GM12878 (cell line): ENCODE measurements around the gene CREB5. TPM values are rescaled to one million over a fixed set of nuclear protein-coding genes. Genes with fewer than 3 reads are reported as not detected.

ENCODE experiments used
- ATAC-seq: fragments of 200-7000 bp; cut with Tn5 transposase; 3 replicates; pipeline ENCODE4 v1.9.1; 2020; ENCODE audit warnings: mild to moderate bottlenecking, moderate library complexity
- BruUV-seq: library from RNA; stranded (reverse); fragments of 400-500 nt; replicated peaks from 2 replicates; lab custom pipeline; 2021; lab: Mats Ljungman, UMichigan
- CTCF ChIA-PET: fragments of 300-600 bp; sonication (Branson Sonifier 250); formaldehyde crosslinking; extraction: SDS; loops from one replicate; lab custom pipeline; 2021; ENCODE audit warnings: inconsistent platforms; lab: Yijun Ruan, JAX
- POLR2A ChIA-PET: fragments of 350-600 bp; formaldehyde crosslinking; extraction: SDS; loops from one replicate; lab custom pipeline; 2021; ENCODE audit warnings: inconsistent platforms; lab: Charles Lee
- RAD21 ChIA-PET: fragments of 300-600 bp; sonication (Branson Sonifier 250); formaldehyde crosslinking; loops from one replicate; lab custom pipeline; 2023; ENCODE audit warnings: antibody characterized with exemption; ENCODE audit not compliant: unreplicated experiment; lab: Charles Lee
- SMC1A ChIA-PET: fragments of 300-600 bp; sonication (Branson Sonifier 250); formaldehyde crosslinking; loops from one replicate; lab custom pipeline; 2023; ENCODE audit not compliant: unreplicated experiment, uncharacterized antibody; lab: Charles Lee
- DNase-seq: peaks from one replicate; pipeline ENCODE4 v3.0.0-alpha.2; 2011; ENCODE audit warnings: low read depth, low spot score
- FAIRE-seq: peaks from 3 replicates; lab custom pipeline; 2011; peaks lifted over from hg19 to GRCh38; lab: Jason Lieb, UNC
- H2AFZ ChIP-seq: 2 replicates; pipeline ENCODE4 v1.6.0; 2011; ENCODE audit warnings: low read depth, low read length, control low read depth; ENCODE audit not compliant: control insufficient read depth
- H3K27ac ChIP-seq: 2 replicates; pipeline ENCODE4 v1.5.1; 2011; ENCODE audit warnings: control low read depth; ENCODE audit not compliant: control insufficient read depth, insufficient read depth
- H3K27me3 ChIP-seq, 2 experiments: replicated peaks in 1 of 2; 2 replicates each; pipeline versions ENCODE4 v1.6.0 to v1.6.1; 2011; ENCODE audit warnings: low read length in 1 of 2; ENCODE audit not compliant: control insufficient read depth in 2 of 2, insufficient read depth in 2 of 2
- H3K36me3 ChIP-seq, 2 experiments: 2 replicates each; pipeline ENCODE4 v1.5.1; 2011; ENCODE audit warnings: low read length in 1 of 2; ENCODE audit not compliant: control insufficient read depth in 2 of 2, insufficient read depth in 2 of 2
- H3K4me1 ChIP-seq: 2 replicates; pipeline ENCODE4 v1.6.1; 2011; ENCODE audit warnings: mild to moderate bottlenecking, low read length, moderate library complexity, mixed read lengths; ENCODE audit not compliant: control insufficient read depth, insufficient read depth
- H3K4me2 ChIP-seq: 2 replicates; pipeline ENCODE4 v1.6.0; 2011; ENCODE audit warnings: control low read depth; ENCODE audit not compliant: control insufficient read depth, insufficient read depth
- H3K4me3 ChIP-seq: fragments of 200-600 bp; sonication (generic); 2 replicates; pipeline ENCODE4 v1.5.1; 2016
- H3K79me2 ChIP-seq: 2 replicates; pipeline ENCODE4 v1.6.0; 2011; ENCODE audit warnings: low read length; ENCODE audit not compliant: control insufficient read depth, insufficient read depth
- H3K9ac ChIP-seq: 2 replicates; pipeline ENCODE4 v1.8.0; 2011; ENCODE audit warnings: low read length, control low read depth, mixed read lengths; ENCODE audit not compliant: control insufficient read depth, insufficient read depth
- H3K9me3 ChIP-seq: replicated peaks from 3 replicates; pipeline ENCODE4 v1.5.1; 2011; ENCODE audit warnings: mild to moderate bottlenecking, low read length; ENCODE audit not compliant: control insufficient read depth, insufficient read depth
- H4K20me1 ChIP-seq: 2 replicates; pipeline ENCODE4 v1.6.0; 2011; ENCODE audit not compliant: control insufficient read depth, insufficient read depth
- BCL3 ChIP-seq: IDR thresholded peaks from 2 replicates; pipeline ENCODE4 v1.6.1; 2011; ENCODE audit warnings: borderline replicate concordance, low read depth, mild to moderate bottlenecking, moderate library complexity, low read length; ENCODE audit not compliant: insufficient read depth, poor library complexity, severe bottlenecking
- CHD1 ChIP-seq: IDR thresholded peaks from 2 replicates; pipeline ENCODE4 v1.6.1; 2012; ENCODE audit warnings: low read depth, low read length, improper control_type of control experiment
- E4F1 ChIP-seq: fragments of 450-650 bp; IDR thresholded peaks from 2 replicates; pipeline ENCODE4 v1.6.1; 2018; ENCODE audit warnings: borderline replicate concordance, mild to moderate bottlenecking; ENCODE audit not compliant: partially characterized antibody
- LARP7 ChIP-seq: fragments of 450-650 bp; IDR thresholded peaks from 2 replicates; pipeline ENCODE4 v1.6.1; 2017; ENCODE audit warnings: mild to moderate bottlenecking
- MTA3 ChIP-seq: IDR thresholded peaks from 2 replicates; pipeline ENCODE4 v1.6.1; 2012; ENCODE audit warnings: low read length, inconsistent platforms, borderline replicate concordance
- NFXL1 ChIP-seq: fragments of 450-650 bp; IDR thresholded peaks from 2 replicates; pipeline ENCODE4 v1.6.1; 2017; ENCODE audit warnings: antibody characterized with exemption, mild to moderate bottlenecking, borderline replicate concordance
- POLR2AphosphoS5 ChIP-seq: IDR thresholded peaks from 2 replicates; pipeline ENCODE4 v1.6.1; 2011; ENCODE audit warnings: mild to moderate bottlenecking, low read length, inconsistent platforms
- RELB ChIP-seq: fragments of 450-650 bp; IDR thresholded peaks from 2 replicates; pipeline ENCODE4 v1.6.1; 2017; ENCODE audit warnings: low read depth, mild to moderate bottlenecking, moderate library complexity
- RUNX3 ChIP-seq: IDR thresholded peaks from 2 replicates; pipeline ENCODE4 v1.6.1; 2012; ENCODE audit warnings: low read length, inconsistent platforms
- SUZ12 ChIP-seq: fragments of 200-600 bp; sonication (generic); IDR thresholded peaks from one replicate; pipeline ENCODE4 v1.6.1; 2018; ENCODE audit warnings: antibody characterized with exemption, mild to moderate bottlenecking; ENCODE audit not compliant: unreplicated experiment
- TCF3 ChIP-seq: IDR thresholded peaks from 2 replicates; pipeline ENCODE4 v1.6.1; 2012; ENCODE audit warnings: low read depth, mild to moderate bottlenecking, low read length, borderline replicate concordance; ENCODE audit not compliant: insufficient read depth
- ZBTB4 ChIP-seq: fragments of 450-650 bp; formaldehyde crosslinking; IDR thresholded peaks from 2 replicates; pipeline ENCODE4 v1.4.0; 2022; ENCODE audit warnings: mild to moderate bottlenecking, moderate library complexity
- WGBS: methylation state at CpG from one replicate; pipeline ENCODE4 v1.1.6; 2016; ENCODE audit warnings: low lambda C conversion rate; ENCODE audit not compliant: insufficient replicate concordance, insufficient coverage; ENCODE audit errors: missing lambda C conversion rate; 5-methylcytosine and 5-hydroxymethylcytosine counted together
- in situ Hi-C: fragments of 300-500 bp; cut with MboI; formaldehyde crosslinking; loops from 9 replicates; pipeline ENCODE4 v1.14.3; 2018; ENCODE audit warnings: mixed read lengths
- intact Hi-C: fragments of 100-400 bp; cut with micrococcal nuclease; formaldehyde crosslinking; loops from one replicate; pipeline ENCODE4 v1.14.2; 2022; ENCODE audit not compliant: unreplicated experiment
- polyA plus RNA-seq, 11 experiments: library from polyadenylated mRNA; depleted of rRNA in 4 of 11; unstranded in 6 of 11; stranded (reverse) in 5 of 11; fragments of >200 nt; fragmentation: Nextera tagmentation in 4 of 11; fragmentation: Illumina TruSeq in 1 of 11; extraction: Ambion mirVana in 4 of 11; extraction: Trizol in 1 of 11; gene quantifications; 1 replicate in 1 of 11; 2 replicates in 10 of 11; pipeline versions ENCODE4 v1.2.1 to v1.2.3, GENCODE V29; 2011 to 2016; ENCODE audit warnings: inconsistent platforms in 2 of 11, missing spikeins in 2 of 11, low read depth in 1 of 11
- total RNA-seq, 4 experiments: library from RNA; depleted of rRNA in 3 of 4; stranded (reverse); fragments of >200 nt in 3 of 4; fragmentation: Illumina TruSeq in 1 of 4; extraction: Trizol in 1 of 4; gene quantifications; 2 replicates each; pipeline versions ENCODE4 v1.2.1 to v1.2.3, GENCODE V29; 2013 to 2021

CREB5 gene
- total and polyA plus RNA-seq, 10 of the 15 experiments (the other 5 are each of a cell fraction or from before 2014, with no cell fraction given) = 12.9 to 74.1 (median 53.0) TPM

- ChIA-PET POLR2A (no interaction called here), RAD21 (no interaction called here), CTCF (no interaction called here), SMC1A (interaction anchor here (1.1 kb wide), 1 partner anchor 46 kb away, joined by 4 read pairs; no protein-coding TSS in a partner anchor)
- H2AFZ ChIP-seq = no peak overlapping the region
- H3K4me3 ChIP-seq = no peak overlapping the region
- in situ Hi-C loops = no loop called here
- DNase-seq = no peak
- FAIRE-seq = no peak
- no TSS peak for BruUV-seq
- 26% methylated on average over 5 of the region's 5 CpGs for WGBS
- no peak overlapping the region for H3K4me2 ChIP-seq
- H3K27ac ChIP-seq = no peak overlapping the region
- no peaks in the 10 kb centered on the region for H3K4me1 ChIP-seq
- H4K20me1 ChIP-seq = no peaks in the 10 kb centered on the region
- no peaks in the 10 kb centered on the region for H3K79me2 ChIP-seq
- intact Hi-C loops = no loop called here
- H3K27me3 ChIP-seq = no peaks in the 10 kb centered on the region
- no peak overlapping the region for H3K9ac ChIP-seq
- H3K36me3 ChIP-seq = peaks cover 0 to 8% of the 10 kb centered on the region in 2 experiments; a peak in 2 of 4 replicates
- H3K9me3 ChIP-seq = no peaks in the 10 kb centered on the region
- ATAC-seq = no peak
- TF ChIP-seq RUNX3 (no peak), SUZ12 (no peak), BCL3 (no peak), CHD1 (no peak), POLR2AphosphoS5 (no peak), E4F1 (no peak), MTA3 (no peak), ZBTB4 (CRISPR knock-in tag) (no peak), TCF3 (no peak), LARP7 (no peak), RELB (no peak), NFXL1 (no peak)
Measured at GRCh38 chr7:28758186-28758585, 345.9 kb downstream of the CREB5 start.
